Hepatocyte (in vitro differentiated cells): ENCODE results near the gene AK5. TPM values are rescaled to one million over a fixed set of nuclear protein-coding genes. Genes with fewer than 3 reads are reported as not detected.
"Not testable (repeated sequence)": the region's sequence is repeated elsewhere in the genome, so short reads cannot be mapped to it uniquely, and the experiment has no call there.

Experiments used
- DNase-seq: peaks from one replicate; pipeline ENCODE4 v3.0.0-alpha.2; 2016; ENCODE audit warnings: low spot score
- H2AFZ ChIP-seq: fragments of 200-600 bp; sonication (generic); 2 replicates; pipeline ENCODE4 v1.6.0; 2016; ENCODE audit warnings: antibody characterized with exemption, mild to moderate bottlenecking
- H3K27ac ChIP-seq: fragments of 200-600 bp; sonication (generic); 2 replicates; pipeline ENCODE4 v1.5.1; 2016; ENCODE audit warnings: mild to moderate bottlenecking
- H3K27me3 ChIP-seq: fragments of 200-600 bp; sonication (generic); 2 replicates; pipeline ENCODE4 v1.6.1; 2016
- H3K36me3 ChIP-seq: fragments of 200-600 bp; sonication (generic); replicated peaks from 2 replicates; pipeline ENCODE4 v1.5.1; 2016; ENCODE audit warnings: low read depth; ENCODE audit not compliant: insufficient read depth
- H3K4me1 ChIP-seq: fragments of 200-600 bp; sonication (generic); 2 replicates; pipeline ENCODE4 v1.5.1; 2016; ENCODE audit warnings: mild to moderate bottlenecking, moderate library complexity; ENCODE audit not compliant: insufficient read depth
- H3K4me2 ChIP-seq: fragments of 200-600 bp; sonication (generic); 2 replicates; pipeline ENCODE4 v1.6.0; 2016
- H3K4me3 ChIP-seq: fragments of 200-600 bp; sonication (generic); 2 replicates; pipeline ENCODE4 v1.5.1; 2016; ENCODE audit warnings: mild to moderate bottlenecking
- H3K79me2 ChIP-seq: fragments of 200-600 bp; sonication (generic); 2 replicates; pipeline ENCODE4 v1.6.0; 2017; ENCODE audit warnings: mild to moderate bottlenecking
- H3K9me2 ChIP-seq: fragments of 200-600 bp; sonication (generic); replicated peaks from 2 replicates; pipeline ENCODE4 v1.6.0; 2017; ENCODE audit warnings: mild to moderate bottlenecking; ENCODE audit not compliant: insufficient read depth
- H3K9me3 ChIP-seq: fragments of 200-600 bp; sonication (generic); 2 replicates; pipeline ENCODE4 v1.5.1; 2016; ENCODE audit warnings: low read depth, mild to moderate bottlenecking
- H4K20me1 ChIP-seq: fragments of 200-600 bp; sonication (generic); 2 replicates; pipeline ENCODE4 v1.6.0; 2016; ENCODE audit warnings: mild to moderate bottlenecking; ENCODE audit not compliant: insufficient read depth, poor library complexity, severe bottlenecking
- EZH2 ChIP-seq: fragments of 200-600 bp; sonication (generic); IDR thresholded peaks from 2 replicates; pipeline ENCODE4 v1.6.1; 2016; ENCODE audit warnings: antibody characterized with exemption, mild to moderate bottlenecking, borderline replicate concordance
- EZH2phosphoT487 ChIP-seq: fragments of 200-600 bp; sonication (generic); IDR thresholded peaks from one replicate; pipeline ENCODE4 v1.6.1; 2018; ENCODE audit warnings: antibody characterized with exemption, mild to moderate bottlenecking, low read depth, moderate library complexity; ENCODE audit not compliant: unreplicated experiment, severe bottlenecking
- WGBS: methylation state at CpG from one replicate; pipeline ENCODE4 v1.1.6; 2016; ENCODE audit warnings: low lambda C conversion rate; ENCODE audit errors: missing lambda C conversion rate; 5-methylcytosine and 5-hydroxymethylcytosine counted together
- polyA plus RNA-seq: library from polyadenylated mRNA; unstranded; fragments of >200 nt; fragmentation: Nextera tagmentation; extraction: Ambion mirVana; gene quantifications from 2 replicates; pipeline ENCODE4 v1.2.1, GENCODE V29; 2016
- total RNA-seq: library from RNA; depleted of rRNA; stranded (reverse); fragments of >200 nt; gene quantifications from 2 replicates; pipeline ENCODE4 v1.2.3, GENCODE V29; 2014
- TF ChIP-seq, protein P1 (sequence below): fragments of 200-600 bp; sonication (generic); IDR thresholded peaks from 2 replicates; pipeline ENCODE4 v1.5.1; 2016; ENCODE audit warnings: antibody characterized with exemption, mild to moderate bottlenecking; ENCODE audit not compliant: poor library complexity

The AK5 gene
- total and polyA plus RNA-seq, 2 experiments from 2014 or later = 0.05 TPM; not detected in 1

DNA sequence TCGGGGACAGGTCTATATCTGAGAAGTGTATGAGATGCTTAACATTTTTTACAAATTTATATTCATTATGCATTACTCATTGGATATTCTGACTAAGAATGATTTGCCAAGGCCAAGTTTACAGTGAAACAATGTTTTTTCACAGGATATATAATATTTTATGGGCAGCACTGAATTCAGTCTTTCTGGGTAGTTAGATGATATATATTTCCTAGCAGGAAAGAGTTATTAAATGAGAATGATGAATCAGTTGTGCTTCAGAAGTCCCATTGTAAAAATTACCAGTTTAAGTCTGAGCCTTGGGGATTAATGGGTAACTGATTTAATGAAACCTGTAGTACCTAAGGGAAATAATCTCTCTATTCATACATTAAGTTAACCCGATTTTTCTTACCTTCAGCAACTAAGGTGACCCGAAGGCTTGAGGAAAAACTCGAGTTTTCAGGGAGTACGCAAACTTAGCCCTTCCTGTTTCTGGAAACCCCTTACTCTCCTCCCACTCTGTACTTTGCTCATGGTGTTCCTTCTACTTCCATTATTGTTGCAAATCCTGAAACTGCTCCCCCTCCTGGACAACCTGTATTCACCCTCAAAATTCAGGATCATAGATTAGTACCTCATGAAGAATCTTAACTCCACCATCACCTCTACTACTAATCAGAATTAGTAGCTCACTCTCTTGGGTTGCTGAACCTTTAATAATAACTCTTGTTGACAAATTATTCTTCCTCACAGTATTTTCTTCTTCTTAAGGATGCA, 135.1 kb downstream of the AK5 start:
- no peaks in the 10 kb centered on the region for H3K79me2 ChIP-seq
- H3K36me3 ChIP-seq = no peaks in the 10 kb centered on the region

DNA sequence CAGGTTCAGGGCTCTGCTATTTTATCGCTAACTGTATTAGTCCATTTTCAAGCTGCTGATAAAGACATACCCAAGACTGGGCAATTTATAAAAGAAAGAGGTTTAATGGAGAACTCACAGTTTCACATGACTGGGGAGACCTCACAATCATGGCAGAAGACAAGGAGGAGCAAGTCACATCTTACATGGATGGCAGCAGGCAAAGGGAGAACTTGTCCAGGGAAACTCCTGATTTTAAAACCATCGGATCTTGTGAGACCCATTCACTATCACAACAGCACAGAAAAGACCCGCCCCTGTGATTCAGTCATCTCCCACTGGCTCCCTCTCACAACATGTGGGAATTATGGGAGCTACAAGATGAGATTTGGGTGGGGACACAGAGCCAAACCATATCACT, 136.2 kb downstream of the AK5 start:
- H3K9me2 ChIP-seq, H3K4me1 ChIP-seq, H3K36me3 ChIP-seq, H3K9me3 ChIP-seq, H3K4me3 ChIP-seq, H3K79me2 ChIP-seq, H3K27me3 ChIP-seq, DNase-seq, H4K20me1 ChIP-seq, H2AFZ ChIP-seq, H3K27ac ChIP-seq, H3K4me2 ChIP-seq: not testable (repeated sequence)
- 95% methylated on average over 3 of the region's 3 CpGs for WGBS

More for the DNA sequence above, 135.1 kb downstream of the AK5 start:
- Histone ChIP-seq H3K27ac (no peak overlapping the region), H4K20me1 (no peaks in the 10 kb centered on the region), H3K4me1 (no peaks in the 10 kb centered on the region), H3K9me2 (no peaks in the 10 kb centered on the region), H3K4me2 (no peak overlapping the region), H2AFZ (no peak overlapping the region), H3K27me3 (no peaks in the 10 kb centered on the region), H3K4me3 (no peak overlapping the region), H3K9me3 (no peaks in the 10 kb centered on the region)
- WGBS = 86% methylated on average over 5 of the region's 5 CpGs
- DNase-seq = no peak
- TF ChIP-seq EZH2 (no peak), EZH2phosphoT487 (no peak)
- TF ChIP-seq, protein P1, sequence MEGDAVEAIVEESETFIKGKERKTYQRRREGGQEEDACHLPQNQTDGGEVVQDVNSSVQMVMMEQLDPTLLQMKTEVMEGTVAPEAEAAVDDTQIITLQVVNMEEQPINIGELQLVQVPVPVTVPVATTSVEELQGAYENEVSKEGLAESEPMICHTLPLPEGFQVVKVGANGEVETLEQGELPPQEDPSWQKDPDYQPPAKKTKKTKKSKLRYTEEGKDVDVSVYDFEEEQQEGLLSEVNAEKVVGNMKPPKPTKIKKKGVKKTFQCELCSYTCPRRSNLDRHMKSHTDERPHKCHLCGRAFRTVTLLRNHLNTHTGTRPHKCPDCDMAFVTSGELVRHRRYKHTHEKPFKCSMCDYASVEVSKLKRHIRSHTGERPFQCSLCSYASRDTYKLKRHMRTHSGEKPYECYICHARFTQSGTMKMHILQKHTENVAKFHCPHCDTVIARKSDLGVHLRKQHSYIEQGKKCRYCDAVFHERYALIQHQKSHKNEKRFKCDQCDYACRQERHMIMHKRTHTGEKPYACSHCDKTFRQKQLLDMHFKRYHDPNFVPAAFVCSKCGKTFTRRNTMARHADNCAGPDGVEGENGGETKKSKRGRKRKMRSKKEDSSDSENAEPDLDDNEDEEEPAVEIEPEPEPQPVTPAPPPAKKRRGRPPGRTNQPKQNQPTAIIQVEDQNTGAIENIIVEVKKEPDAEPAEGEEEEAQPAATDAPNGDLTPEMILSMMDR = peak; percentile 18

DNA sequence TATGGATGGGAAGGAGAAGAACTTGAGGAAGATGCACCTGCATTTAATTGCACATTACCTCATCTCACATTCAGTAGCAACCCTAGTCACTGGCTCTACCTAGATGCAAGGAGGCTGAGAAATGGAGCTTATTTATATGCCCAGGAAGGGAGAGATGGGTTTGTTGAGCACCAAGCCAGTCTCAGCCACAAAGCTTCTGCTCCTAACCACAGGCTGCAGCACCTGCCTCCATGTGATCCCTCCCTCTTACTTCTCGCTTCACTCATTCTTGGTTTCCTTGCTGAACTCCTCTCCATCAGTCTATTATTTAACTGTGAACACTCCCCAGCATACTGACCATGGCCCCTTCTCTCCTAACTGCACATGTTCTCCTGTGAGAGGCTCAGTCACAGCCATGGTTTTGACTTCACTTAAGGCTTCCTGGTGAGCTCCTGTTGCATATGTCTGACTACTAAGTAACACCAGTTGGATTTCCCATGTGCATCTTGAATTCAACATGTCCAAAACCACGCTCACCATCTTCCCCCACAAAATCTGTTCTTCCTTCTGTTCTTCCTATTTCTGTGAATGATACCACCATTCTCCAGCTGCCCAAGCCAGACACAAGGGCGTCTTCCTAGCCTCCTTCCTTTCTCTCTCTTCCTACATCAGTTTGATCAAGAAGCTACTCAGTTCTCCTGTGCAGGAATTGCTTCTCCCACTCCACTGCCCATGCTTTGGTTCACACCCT, 139.8 kb downstream of the AK5 start:
- H3K9me2 ChIP-seq = no peaks in the 10 kb centered on the region
- 98% methylated on average over 3 of the region's 3 CpGs for WGBS

DNA sequence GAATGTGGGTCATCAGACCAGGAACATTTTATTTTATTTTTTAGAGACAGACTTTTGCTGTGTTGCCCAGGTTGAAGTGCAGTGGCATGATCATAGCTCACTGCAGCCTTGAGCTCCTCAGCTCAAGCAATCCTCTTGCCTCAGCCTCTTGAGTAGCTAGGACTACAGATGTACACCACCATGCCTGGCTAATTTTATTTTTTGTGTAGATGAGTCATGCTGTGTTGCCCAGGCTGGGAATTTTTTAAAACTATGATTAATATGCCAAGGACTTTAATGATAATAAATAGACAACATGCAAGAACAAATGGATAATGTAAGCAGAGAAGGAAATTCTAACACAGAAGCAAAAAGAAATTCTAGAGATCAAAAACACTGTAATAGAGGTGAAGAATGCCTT, 142.4 kb downstream of the AK5 start:
- Histone ChIP-seq H3K27ac (no peak overlapping the region), H4K20me1 (no peaks in the 10 kb centered on the region), H3K4me1 (no peaks in the 10 kb centered on the region), H3K4me2 (no peak overlapping the region), H3K9me2 (no peaks in the 10 kb centered on the region), H3K4me3 (no peak overlapping the region), H3K36me3 (no peaks in the 10 kb centered on the region), H2AFZ (no peak overlapping the region), H3K79me2 (no peaks in the 10 kb centered on the region), H3K9me3 (no peaks in the 10 kb centered on the region), H3K27me3 (no peaks in the 10 kb centered on the region)
- no peak for DNase-seq
- TF ChIP-seq EZH2 (no peak), EZH2phosphoT487 (no peak)
- TF ChIP-seq, protein P1 = no peak

More for the DNA sequence above, 139.8 kb downstream of the AK5 start:
- TF ChIP-seq EZH2phosphoT487 = no peak
- no peak for TF ChIP-seq EZH2
- TF ChIP-seq, protein P1 = no peak
- Histone ChIP-seq H3K27ac (no peak overlapping the region), H3K79me2 (no peaks in the 10 kb centered on the region), H3K9me3 (no peaks in the 10 kb centered on the region), H2AFZ (no peak overlapping the region), H3K4me2 (no peak overlapping the region), H3K27me3 (no peaks in the 10 kb centered on the region), H3K4me1 (no peaks in the 10 kb centered on the region), H3K36me3 (no peaks in the 10 kb centered on the region), H3K4me3 (no peak overlapping the region), H4K20me1 (no peaks in the 10 kb centered on the region)
- DNase-seq = no peak
